Common myeloid progenitor, CD34-positive (primary cell): ENCODE data around the gene TRUB2.

Experiments used
- CTCF ChIA-PET: fragments of 350-600 bp; sonication (Branson Sonifier 250); formaldehyde crosslinking; loops from one replicate; lab custom pipeline; 2021; ENCODE audit warnings: antibody characterized with exemption; lab: Charles Lee
- POLR2A ChIA-PET: fragments of 350-600 bp; sonication (Branson Sonifier 250); formaldehyde crosslinking; loops from one replicate; lab custom pipeline; 2021; ENCODE audit warnings: antibody characterized with exemption; lab: Charles Lee
- DNase-seq, 3 donors: peaks; one replicate each; pipeline versions ENCODE4 v3.0.0 to v3.0.0-alpha.2; 2013
- H3K27ac ChIP-seq, 2 experiments: 1 replicate in 1 of 2; 2 replicates in 1 of 2; pipeline ENCODE4 v1.7.0; 2013; ENCODE audit warnings: inconsistent platforms in 2 of 2, low read length in 2 of 2, mild to moderate bottlenecking in 2 of 2, low read depth in 1 of 2, moderate library complexity in 1 of 2; ENCODE audit not compliant: severe bottlenecking in 2 of 2, insufficient read depth in 1 of 2, poor library complexity in 1 of 2
- H3K27me3 ChIP-seq, 5 experiments: replicated peaks in 2 of 5; 1 replicate in 3 of 5; 2 replicates in 2 of 5; pipeline versions ENCODE4 v1.6.1 to v1.7.0; 2013; ENCODE audit warnings: low read length in 4 of 5, mild to moderate bottlenecking in 2 of 5, moderate library complexity in 2 of 5, inconsistent platforms in 1 of 5; ENCODE audit not compliant: insufficient read depth in 5 of 5, control insufficient read depth in 4 of 5
- H3K36me3 ChIP-seq, 4 experiments: 1 replicate in 2 of 4; 2 replicates in 2 of 4; pipeline versions ENCODE4 v1.6.1 to v1.7.0; 2013; ENCODE audit warnings: low read length in 3 of 4, control low read depth in 1 of 4, mild to moderate bottlenecking in 1 of 4; ENCODE audit not compliant: control insufficient read depth in 4 of 4, insufficient read depth in 4 of 4
- H3K4me1 ChIP-seq, 4 experiments: 1 replicate in 3 of 4; 2 replicates in 1 of 4; pipeline versions ENCODE4 v1.6.1 to v1.7.1; 2013; ENCODE audit warnings: low read length in 3 of 4, mild to moderate bottlenecking in 3 of 4, control low read depth in 1 of 4, inconsistent platforms in 1 of 4, moderate library complexity in 1 of 4; ENCODE audit not compliant: control insufficient read depth in 4 of 4, insufficient read depth in 4 of 4; ENCODE audit errors: control extremely low read depth in 1 of 4
- H3K4me3 ChIP-seq, 7 experiments: 1 replicate in 4 of 7; 2 replicates in 3 of 7; pipeline versions ENCODE4 v1.5.1 to v1.7.0; 2013; ENCODE audit warnings: mild to moderate bottlenecking in 7 of 7, low read length in 6 of 7, moderate library complexity in 6 of 7, inconsistent platforms in 2 of 7, low read depth in 2 of 7, control low read depth in 1 of 7; ENCODE audit not compliant: insufficient read depth in 4 of 7, control insufficient read depth in 1 of 7; ENCODE audit errors: extremely low read depth in 1 of 7
- H3K9me3 ChIP-seq, 5 experiments: 1 replicate in 4 of 5; 2 replicates in 1 of 5; pipeline versions ENCODE4 v1.6.1 to v1.7.1; 2013; ENCODE audit warnings: low read length in 4 of 5, mild to moderate bottlenecking in 2 of 5, inconsistent platforms in 1 of 5, low read depth in 1 of 5, moderate library complexity in 1 of 5; ENCODE audit not compliant: control insufficient read depth in 4 of 5, insufficient read depth in 2 of 5; ENCODE audit errors: control extremely low read depth in 1 of 5
- WGBS: methylation state at CpG from one replicate; pipeline ENCODE4 v1.1.5; 2013; ENCODE audit not compliant: insufficient coverage; 5-methylcytosine and 5-hydroxymethylcytosine counted together

The TRUB2 gene

GRCh38 chr9:128274245-128274644, 48.0 kb downstream of the TRUB2 start:
- Histone ChIP-seq H3K4me3 (peak overlapping the region in 1 of 7 experiments; percentile 96), H3K36me3 (peaks cover 3 to 23% (median 14%) of the 10 kb centered on the region in 4 experiments), H3K4me1 (peaks cover 7 to 21% (median 17%) of the 10 kb centered on the region in 4 experiments), H3K27ac (no peak overlapping the region), H3K27me3 (no peaks in the 10 kb centered on the region), H3K9me3 (no peaks in the 10 kb centered on the region)
- ChIA-PET CTCF (no interaction called here), POLR2A (no interaction called here)
- no peak for DNase-seq
- WGBS, result 100% methylated on average over 5 of the region's 8 CpGs

GRCh38 chr9:128271512-128271911, 50.7 kb downstream of the TRUB2 start:
- Histone ChIP-seq H3K4me1 (peaks cover 7 to 17% (median 12%) of the 10 kb centered on the region in 4 experiments), H3K27ac (no peak overlapping the region), H3K9me3 (no peaks in the 10 kb centered on the region), H3K27me3 (no peaks in the 10 kb centered on the region), H3K4me3 (no peak overlapping the region), H3K36me3 (peaks cover 3 to 44% (median 22%) of the 10 kb centered on the region in 4 experiments)
- ChIA-PET CTCF (interaction anchor here (1.2 kb wide), 1 partner anchor 148 kb away, joined by 3 read pairs; no protein-coding TSS in a partner anchor), POLR2A (no interaction called here)
- WGBS, result 93% methylated on average over 5 of the region's 5 CpGs
- DNase-seq, result no peak

GRCh38 chr9:128271112-128271511, 51.1 kb downstream of the TRUB2 start:
- H3K36me3 ChIP-seq, result peaks cover 3 to 44% (median 22%) of the 10 kb centered on the region in 4 experiments
- 87% methylated on average over 2 of the region's 3 CpGs for WGBS
- H3K4me1 ChIP-seq, result peaks cover 6 to 13% (median 8%) of the 10 kb centered on the region in 4 experiments
- no peaks in the 10 kb centered on the region for H3K9me3 ChIP-seq
- no peak overlapping the region for H3K27ac ChIP-seq
- no peaks in the 10 kb centered on the region for H3K27me3 ChIP-seq
- no peak for DNase-seq
- POLR2A ChIA-PET, result no interaction called here
- CTCF ChIA-PET, result interaction anchor here (1.2 kb wide), 1 partner anchor 148 kb away, joined by 3 read pairs; no protein-coding TSS in a partner anchor
- H3K4me3 ChIP-seq, result no peak overlapping the region

- 97% methylated on average over 12 of the region's 15 CpGs for WGBS
- DNase-seq, result no peak
- Histone ChIP-seq H3K4me3 (no peak overlapping the region), H3K9me3 (no peaks in the 10 kb centered on the region), H3K27ac (no peak overlapping the region), H3K27me3 (no peaks in the 10 kb centered on the region), H3K36me3 (peaks cover 3 to 56% (median 24%) of the 10 kb centered on the region in 4 experiments), H3K4me1 (no peaks in the 10 kb centered on the region)
- ChIA-PET POLR2A (no interaction called here), CTCF (interaction anchor here (2.2 kb wide), 1 partner anchor 14 kb away, joined by 6 read pairs; no protein-coding TSS in a partner anchor)
Observed at GRCh38 chr9:128266868-128267590, 55.2 kb downstream of the TRUB2 start.

- 93% methylated on average over 3 of the region's 10 CpGs for WGBS
- H3K9me3 ChIP-seq, result no peaks in the 10 kb centered on the region
- H3K27me3 ChIP-seq, result no peaks in the 10 kb centered on the region
- H3K4me1 ChIP-seq, result no peaks in the 10 kb centered on the region
- CTCF ChIA-PET, result interaction anchor here (1.4 kb wide), 1 partner anchor 9 kb away, joined by 3 read pairs; no protein-coding TSS in a partner anchor
- no peak overlapping the region for H3K27ac ChIP-seq
- POLR2A ChIA-PET, result no interaction called here
- no peak overlapping the region for H3K4me3 ChIP-seq
- DNase-seq, result no peak
- H3K36me3 ChIP-seq, result peaks cover 5 to 60% (median 25%) of the 10 kb centered on the region in 4 experiments
Observed at GRCh38 chr9:128265348-128265847, 56.8 kb downstream of the TRUB2 start.

GRCh38 chr9:128262687-128263086, 59.6 kb downstream of the TRUB2 start:
- CTCF ChIA-PET, result interaction anchor here (1.4 to 1.6 kb wide), 2 partner anchors 9 to 11 kb away, joined by 4 to 6 read pairs; no protein-coding TSS in a partner anchor
- H3K27ac ChIP-seq, result no peak overlapping the region

GRCh38 chr9:128260340-128260739, 61.9 kb downstream of the TRUB2 start:
- no peak overlapping the region for H3K27ac ChIP-seq
- no peak for DNase-seq

More at GRCh38 chr9:128262687-128263086, 59.6 kb downstream of the TRUB2 start:
- Histone ChIP-seq H3K27me3 (no peaks in the 10 kb centered on the region), H3K4me3 (no peak overlapping the region), H3K9me3 (no peaks in the 10 kb centered on the region), H3K36me3 (peaks cover 7 to 77% (median 37%) of the 10 kb centered on the region in 4 experiments), H3K4me1 (no peaks in the 10 kb centered on the region)
- POLR2A ChIA-PET, result interaction anchor here (0.6 kb wide), 1 partner anchor 65 kb away, joined by 3 read pairs; no protein-coding TSS in a partner anchor
- no peak for DNase-seq
- 100% methylated on average over 1 of the region's 4 CpGs for WGBS

More at GRCh38 chr9:128260340-128260739, 61.9 kb downstream of the TRUB2 start:
- no peaks in the 10 kb centered on the region for H3K27me3 ChIP-seq
- no peaks in the 10 kb centered on the region for H3K4me1 ChIP-seq
- ChIA-PET CTCF (interaction anchor here (0.8 to 2.3 kb wide), 2 partner anchors 9 to 10 kb away, joined by 4 to 7 read pairs; no protein-coding TSS in a partner anchor), POLR2A (interaction anchor here (1.3 kb wide), 1 partner anchor 15 kb away, joined by 3 read pairs; the partner anchor contains the start of genes GOLGA2 and SWI5)
- 98% methylated on average over 17 of the region's 17 CpGs for WGBS
- no peaks in the 10 kb centered on the region for H3K9me3 ChIP-seq
- no peak overlapping the region for H3K4me3 ChIP-seq
- peaks cover 8 to 68% (median 41%) of the 10 kb centered on the region in 4 experiments for H3K36me3 ChIP-seq
